Lower leg skin (tissue), 4 donors: ENCODE results near the gene UBA52. TPM values are rescaled to one million over a fixed set of nuclear protein-coding genes. Genes with fewer than 3 reads are reported as not detected.

Experiments used
- DNase-seq, 2 donors: peaks; one replicate each; pipeline ENCODE4 v3.0.0-alpha.2; 2019; ENCODE audit warnings: low spot score in 2 of 2
- H3K4me3 ChIP-seq: fragments of 200-600 bp; sonication (generic); 2 replicates; pipeline ENCODE4 v1.5.1; 2017; ENCODE audit warnings: mild to moderate bottlenecking, low read depth; ENCODE audit not compliant: poor library complexity, severe bottlenecking
- CTCF ChIP-seq, 3 donors: fragments of 450-650 bp; IDR thresholded peaks; one replicate each; pipeline ENCODE4 v1.5.1; 2016; ENCODE audit warnings: antibody characterized with exemption in 3 of 3, mild to moderate bottlenecking in 3 of 3, moderate library complexity in 2 of 3
- POLR2A ChIP-seq, 2 donors: fragments of 450-650 bp; IDR thresholded peaks; one replicate each; pipeline ENCODE4 v1.6.1; 2016 to 2017; ENCODE audit warnings: antibody characterized with exemption in 2 of 2, mild to moderate bottlenecking in 1 of 2, moderate library complexity in 1 of 2
- WGBS, 2 donors: methylation state at CpG; one replicate each; pipeline ENCODE4 v1.1.5; 2018; 5-methylcytosine and 5-hydroxymethylcytosine counted together
- intact Hi-C: fragments of 100-400 bp; cut with DNase I; formaldehyde crosslinking; loops from one replicate; pipeline ENCODE4 v1.15.0; 2023; ENCODE audit warnings: low total_unique reads
- total RNA-seq, 4 donors: library from RNA; depleted of rRNA; stranded (reverse); fragments of >200 nt; gene quantifications; one replicate each; pipeline ENCODE4 v1.1.0, GENCODE V29; 2016

UBA52 gene
- total RNA-seq, 4 donors from 2014 or later = 625 to 1,001 (median 848) TPM

- TF ChIP-seq POLR2A (IDR thresholded peaks at IDR 0.05) (no peak), CTCF (IDR thresholded peaks at IDR 0.05) (no peak)
- H3K4me3 ChIP-seq = no peak overlapping the region
- intact Hi-C loops = no loop called here
- 96 to 99% methylated on average over 9 of the region's 9 CpGs for WGBS, 2 donors
- no peak for DNase-seq
Observed at GRCh38 chr19:18531485-18531884, 40.2 kb upstream of the UBA52 start.

GRCh38 chr19:18532168-18532890, 39.3 kb upstream of the UBA52 start:
- DNase-seq = no peak
- no peak overlapping the region for H3K4me3 ChIP-seq

GRCh38 chr19:18533058-18533457, 38.6 kb upstream of the UBA52 start:
- TF ChIP-seq CTCF (IDR thresholded peaks at IDR 0.05) = no peak
- DNase-seq = no peak
- intact Hi-C loops = no loop called here
- H3K4me3 ChIP-seq = no peak overlapping the region
- WGBS, 2 donors = 87 to 92% methylated on average over 4 of the region's 4 CpGs

More at GRCh38 chr19:18532168-18532890, 39.3 kb upstream of the UBA52 start:
- intact Hi-C loops = no loop called here
- 94% methylated on average over 21 to 22 of the region's 22 CpGs for WGBS, 2 donors
- TF ChIP-seq CTCF (IDR thresholded peaks at IDR 0.05) = no peak
- no peak for TF ChIP-seq POLR2A (IDR thresholded peaks at IDR 0.05)

GRCh38 chr19:18536475-18536874, 35.2 kb upstream of the UBA52 start:
- no peak for TF ChIP-seq POLR2A (IDR thresholded peaks at IDR 0.05)
- TF ChIP-seq CTCF (IDR thresholded peaks at IDR 0.05) = no peak
- 95% methylated on average over 10 of the region's 10 CpGs for WGBS, 2 donors
- intact Hi-C loops = no loop called here
- H3K4me3 ChIP-seq = no peak overlapping the region
- no peak for DNase-seq

GRCh38 chr19:18537431-18537830, 34.2 kb upstream of the UBA52 start:
- no peak for TF ChIP-seq CTCF (IDR thresholded peaks at IDR 0.05)
- TF ChIP-seq POLR2A (IDR thresholded peaks at IDR 0.05) = no peak
- DNase-seq = no peak
- intact Hi-C loops = no loop called here
- WGBS, 2 donors = 93 to 98% methylated on average over 12 to 17 of the region's 17 CpGs
- H3K4me3 ChIP-seq = no peak overlapping the region

GRCh38 chr19:18538115-18538514, 33.5 kb upstream of the UBA52 start:
- DNase-seq = no peak
- TF ChIP-seq POLR2A (IDR thresholded peaks at IDR 0.05) = no peak
- no peak for TF ChIP-seq CTCF (IDR thresholded peaks at IDR 0.05)
- H3K4me3 ChIP-seq = no peak overlapping the region
- WGBS, 2 donors = 94 to 95% methylated on average over 17 to 22 of the region's 22 CpGs
- intact Hi-C loops = no loop called here
